VCaP (cell line): ENCODE data around the gene IGDCC3.
A peak's percentile ranks its signal among the peaks of the same experiment; 100 is the strongest.
"Not testable (repeated sequence)": the region's sequence is repeated elsewhere in the genome, so short reads cannot be mapped to it uniquely, and the experiment has no call there.

ENCODE experiments used
- H3K27ac ChIP-seq: fragments of 450-650 bp; 2 replicates; pipeline ENCODE4 v1.5.1; 2017
- CTCF ChIP-seq: fragments of 450-650 bp; conservative IDR thresholded peaks from 2 replicates; pipeline ENCODE4 v1.5.1; 2017; ENCODE audit warnings: mild to moderate bottlenecking, moderate library complexity

The IGDCC3 gene

GRCh38 chr15:65355988-65356353, 21.8 kb downstream of the IGDCC3 start:
- H3K27ac ChIP-seq: no peak overlapping the region
- no peak for TF ChIP-seq CTCF

- peak overlapping the region; percentile 10; the same call in 1 of the 2 replicates for H3K27ac ChIP-seq
- no peak for TF ChIP-seq CTCF
Observed at GRCh38 chr15:65355173-65355987, 22.4 kb downstream of the IGDCC3 start.

GRCh38 chr15:65354835-65355172, 23.0 kb downstream of the IGDCC3 start:
- TF ChIP-seq CTCF: no peak
- H3K27ac ChIP-seq: no peak overlapping the region

GRCh38 chr15:65351972-65352371, 25.8 kb downstream of the IGDCC3 start:
- not testable (repeated sequence) for H3K27ac ChIP-seq

- no peak for TF ChIP-seq CTCF
- no peak overlapping the region for H3K27ac ChIP-seq
Observed at GRCh38 chr15:65349338-65349737, 28.5 kb downstream of the IGDCC3 start.

- H3K27ac ChIP-seq: not testable (repeated sequence)
Observed at GRCh38 chr15:65347756-65348155, 30.0 kb downstream of the IGDCC3 start.

GRCh38 chr15:65346856-65347598, 30.8 kb downstream of the IGDCC3 start:
- TF ChIP-seq CTCF: no peak
- no peak overlapping the region for H3K27ac ChIP-seq

- TF ChIP-seq CTCF: no peak
- H3K27ac ChIP-seq: no peak overlapping the region
Observed at GRCh38 chr15:65344914-65345275, 32.9 kb downstream of the IGDCC3 start.
